Keratinocyte (primary cell): ENCODE data around the gene SPATA12.

ENCODE experiments used
- CTCF ChIP-seq, 3 experiments: IDR thresholded peaks in 1 of 3; conservative IDR thresholded peaks in 1 of 3; optimal IDR thresholded peaks in 1 of 3; 2 replicates in 2 of 3; 3 replicates in 1 of 3; pipeline versions ENCODE3 to v1.5.1; 2011; ENCODE audit warnings: low read length in 3 of 3, mild to moderate bottlenecking in 3 of 3, moderate library complexity in 2 of 3, control low read depth in 1 of 3, inconsistent platforms in 1 of 3; ENCODE audit not compliant: insufficient read depth in 2 of 3; ENCODE audit errors: extremely low read depth in 1 of 3
- EZH2 ChIP-seq: IDR thresholded peaks from one replicate; pipeline ENCODE4 v1.6.1; 2012; ENCODE audit warnings: inconsistent platforms, mild to moderate bottlenecking, low read length, moderate library complexity

- no peak for TF ChIP-seq CTCF (optimal IDR thresholded peaks at IDR 0.05 in 1 of 3, IDR thresholded peaks at IDR 0.05 in 1 of 3, conservative IDR thresholded peaks at IDR 0.05 in 1 of 3; ENCODE audit: extremely low read depth in 1 of 3, insufficient read depth in 2 of 3, low read length in 3 of 3)
- no peak for TF ChIP-seq EZH2
These were observed 43.0 kb upstream of the SPATA12 start for GRCh38 chr3:57017459-57017845.
